Fibroblast of mammary gland (primary cell): Measurements from ENCODE around the gene RNF112.

ENCODE experiments used
- DNase-seq: peaks from one replicate; pipeline ENCODE4 v3.0.0-alpha.2; 2010; ENCODE audit warnings: low read depth
- H3K4me3 ChIP-seq: 2 replicates; pipeline ENCODE4 v1.5.1; 2011; ENCODE audit warnings: low read depth, mild to moderate bottlenecking, low read length, moderate library complexity; ENCODE audit not compliant: control insufficient read depth
- TF ChIP-seq, protein P1 (sequence below): conservative IDR thresholded peaks from 2 replicates; pipeline ENCODE4 v1.5.1; 2011; ENCODE audit warnings: low read depth, low read length, inconsistent platforms; ENCODE audit not compliant: control insufficient read depth, insufficient read depth

The RNF112 gene

DNA sequence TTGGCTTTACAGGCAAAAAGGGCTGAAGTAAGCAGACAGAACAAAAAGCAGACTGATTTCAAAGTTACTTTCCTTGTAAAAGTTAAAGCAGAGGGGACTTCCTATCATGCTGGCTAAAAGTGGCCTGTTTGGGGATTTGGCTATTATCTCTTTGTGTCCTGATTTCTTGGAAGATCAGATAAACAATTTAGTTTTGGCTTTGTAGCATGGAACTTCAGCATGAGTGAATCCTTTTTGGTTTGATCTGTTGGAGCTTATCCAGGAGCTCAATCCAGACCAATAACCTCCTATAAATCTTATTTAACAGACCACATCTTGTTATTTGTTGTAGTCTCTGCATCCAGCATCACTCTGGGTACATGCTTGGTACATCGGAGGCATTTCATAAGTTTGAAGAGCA, 8.9 kb upstream of the RNF112 start:
- no peak for DNase-seq

DNA sequence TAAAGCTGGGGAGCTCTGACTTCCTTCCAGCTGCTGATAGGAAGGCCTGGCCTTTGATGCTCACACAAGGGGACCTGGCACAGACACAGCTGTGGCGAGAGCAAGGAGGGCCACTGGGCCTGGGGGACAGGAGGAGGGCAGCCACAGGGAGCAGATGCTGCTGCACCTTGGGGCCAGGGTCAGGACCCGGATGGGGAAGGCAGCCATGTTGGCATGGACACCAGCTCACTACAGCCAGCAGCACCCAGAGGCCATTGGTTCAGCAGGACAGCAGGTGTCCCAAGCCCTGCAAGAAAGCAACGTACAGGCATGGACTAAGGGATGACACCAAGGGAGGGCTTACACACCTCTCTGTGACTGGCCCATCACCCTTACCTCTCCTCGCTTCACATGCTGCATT, 8.0 kb upstream of the RNF112 start:
- H3K4me3 ChIP-seq: no peak overlapping the region
- no peak for DNase-seq
- TF ChIP-seq, protein P1, sequence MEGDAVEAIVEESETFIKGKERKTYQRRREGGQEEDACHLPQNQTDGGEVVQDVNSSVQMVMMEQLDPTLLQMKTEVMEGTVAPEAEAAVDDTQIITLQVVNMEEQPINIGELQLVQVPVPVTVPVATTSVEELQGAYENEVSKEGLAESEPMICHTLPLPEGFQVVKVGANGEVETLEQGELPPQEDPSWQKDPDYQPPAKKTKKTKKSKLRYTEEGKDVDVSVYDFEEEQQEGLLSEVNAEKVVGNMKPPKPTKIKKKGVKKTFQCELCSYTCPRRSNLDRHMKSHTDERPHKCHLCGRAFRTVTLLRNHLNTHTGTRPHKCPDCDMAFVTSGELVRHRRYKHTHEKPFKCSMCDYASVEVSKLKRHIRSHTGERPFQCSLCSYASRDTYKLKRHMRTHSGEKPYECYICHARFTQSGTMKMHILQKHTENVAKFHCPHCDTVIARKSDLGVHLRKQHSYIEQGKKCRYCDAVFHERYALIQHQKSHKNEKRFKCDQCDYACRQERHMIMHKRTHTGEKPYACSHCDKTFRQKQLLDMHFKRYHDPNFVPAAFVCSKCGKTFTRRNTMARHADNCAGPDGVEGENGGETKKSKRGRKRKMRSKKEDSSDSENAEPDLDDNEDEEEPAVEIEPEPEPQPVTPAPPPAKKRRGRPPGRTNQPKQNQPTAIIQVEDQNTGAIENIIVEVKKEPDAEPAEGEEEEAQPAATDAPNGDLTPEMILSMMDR: no peak

More for the DNA sequence above, 8.9 kb upstream of the RNF112 start:
- TF ChIP-seq, protein P1: no peak
- H3K4me3 ChIP-seq: no peak overlapping the region

DNA sequence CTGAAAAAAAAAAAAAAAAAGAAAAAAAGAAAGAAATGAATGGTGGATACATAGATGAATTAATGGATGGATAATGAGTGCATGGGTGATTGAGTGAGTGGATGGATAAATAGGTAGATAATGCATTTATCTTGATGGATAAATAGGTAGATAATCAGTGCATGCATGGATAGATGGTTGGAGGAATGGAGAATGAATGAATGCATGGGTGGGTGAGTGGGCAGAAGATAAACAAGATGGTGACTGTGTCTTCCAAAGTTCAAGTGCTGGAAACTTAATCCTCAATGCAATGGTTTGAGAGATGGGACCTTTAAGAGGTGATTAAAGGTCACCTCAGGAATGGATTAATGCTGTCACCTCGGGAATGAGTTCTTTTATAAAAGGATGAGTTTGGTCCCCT, 6.8 kb upstream of the RNF112 start:
- TF ChIP-seq, protein P1: no peak
- H3K4me3 ChIP-seq: no peak overlapping the region
- no peak for DNase-seq

DNA sequence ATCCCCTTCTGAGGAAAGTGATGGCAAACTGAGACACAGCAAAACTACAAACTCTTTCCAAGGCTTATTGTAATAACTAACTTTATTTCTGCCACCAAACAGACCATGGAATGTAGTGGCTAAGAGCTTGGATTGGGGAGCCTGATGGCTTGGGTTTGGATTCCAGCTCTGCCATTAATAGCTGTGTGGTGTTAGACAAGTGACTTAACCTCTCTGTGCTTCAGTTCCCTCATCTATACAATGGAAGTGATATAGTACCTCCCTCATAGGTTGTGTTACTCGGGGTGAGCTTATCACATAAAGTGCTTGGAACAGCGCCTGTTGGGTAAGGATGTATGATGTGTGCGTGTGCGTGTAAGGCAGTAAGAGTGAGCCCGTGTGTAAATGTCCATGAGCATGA, 5.9 kb upstream of the RNF112 start:
- TF ChIP-seq, protein P1: no peak
- no peak for DNase-seq

DNA sequence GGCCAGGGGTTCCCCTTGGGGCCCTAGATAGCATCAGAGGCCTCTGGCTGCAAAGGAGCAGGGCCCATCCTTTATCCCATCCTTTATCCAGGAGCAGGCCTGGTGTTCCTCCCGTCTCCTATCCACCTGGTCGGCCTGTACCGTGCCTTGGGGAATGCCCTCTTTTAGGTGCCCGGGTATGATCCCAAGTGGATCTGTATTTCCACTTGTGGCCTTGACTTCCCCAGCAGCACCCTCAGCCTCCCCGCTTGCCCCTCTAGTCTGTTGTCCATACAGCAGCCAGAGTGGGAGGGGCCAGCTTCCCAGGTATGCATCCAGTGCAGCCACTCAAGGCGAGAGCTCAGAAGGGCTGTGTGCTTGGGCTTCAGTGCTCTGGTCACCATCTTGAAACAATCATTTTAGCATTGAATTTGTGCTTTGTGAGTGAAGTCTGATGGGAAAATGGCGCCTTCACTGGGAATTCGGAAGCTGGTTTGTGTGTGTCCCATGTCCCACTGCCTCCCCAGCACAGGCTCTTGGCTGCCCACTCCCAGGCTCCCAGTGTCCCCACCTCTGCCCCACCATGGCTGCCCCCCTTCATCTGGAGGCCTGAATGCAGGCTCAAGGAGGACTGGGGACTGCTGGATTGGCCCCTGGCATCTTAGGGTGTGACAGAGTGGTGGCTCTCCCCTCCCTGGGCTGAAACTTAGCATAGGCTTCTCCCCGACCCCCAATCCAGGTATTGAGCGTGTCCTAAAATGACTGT, 3.3 kb upstream of the RNF112 start:
- TF ChIP-seq, protein P1: no peak
- DNase-seq: no peak
- no peak overlapping the region for H3K4me3 ChIP-seq

More for the DNA sequence above, 5.9 kb upstream of the RNF112 start:
- H3K4me3 ChIP-seq: no peak overlapping the region

DNA sequence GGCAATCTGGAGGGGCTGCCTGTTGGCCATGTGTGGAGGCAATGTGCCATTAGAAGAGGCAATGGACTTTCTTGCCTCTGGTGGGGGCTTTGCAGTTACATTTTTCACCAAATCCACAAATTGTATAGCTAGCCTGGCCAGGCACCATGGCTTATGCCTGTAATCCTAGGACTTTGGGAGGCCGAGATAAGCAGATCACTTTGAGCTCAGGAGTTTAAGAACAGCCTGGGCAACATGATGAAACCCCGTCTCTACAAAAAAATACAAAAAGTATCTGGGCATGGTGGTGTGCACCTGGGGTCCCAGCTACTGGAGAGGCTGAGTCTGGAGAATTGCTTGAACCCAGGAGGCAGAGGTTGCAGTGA, 2.7 kb upstream of the RNF112 start:
- TF ChIP-seq, protein P1: no peak
- H3K4me3 ChIP-seq: no peak overlapping the region
- DNase-seq: no peak
